Transverse colon (tissue), 4 donors: ENCODE measurements around the gene P2RX7.

ENCODE experiments used
- CTCF ChIP-seq, 5 experiments: fragments of 200-600 bp in 3 of 5; fragments of 450-650 bp in 2 of 5; sonication (generic) in 3 of 5; IDR thresholded peaks; 1 replicate in 2 of 5; 2 replicates in 3 of 5; pipeline ENCODE4 v1.5.1; 2016 to 2017; ENCODE audit warnings: antibody characterized with exemption in 5 of 5, inconsistent platforms in 3 of 5, mild to moderate bottlenecking in 2 of 5, moderate library complexity in 1 of 5
- POLR2A ChIP-seq: fragments of 450-650 bp; IDR thresholded peaks from one replicate; pipeline ENCODE4 v1.6.1; 2016; ENCODE audit warnings: antibody characterized with exemption, mild to moderate bottlenecking, moderate library complexity
- POLR2AphosphoS5 ChIP-seq, 3 donors: sonication (generic); formaldehyde crosslinking; IDR thresholded peaks; one replicate each; pipeline ENCODE4 v1.6.1; 2016; ENCODE audit warnings: antibody characterized with exemption in 3 of 3

DNA sequence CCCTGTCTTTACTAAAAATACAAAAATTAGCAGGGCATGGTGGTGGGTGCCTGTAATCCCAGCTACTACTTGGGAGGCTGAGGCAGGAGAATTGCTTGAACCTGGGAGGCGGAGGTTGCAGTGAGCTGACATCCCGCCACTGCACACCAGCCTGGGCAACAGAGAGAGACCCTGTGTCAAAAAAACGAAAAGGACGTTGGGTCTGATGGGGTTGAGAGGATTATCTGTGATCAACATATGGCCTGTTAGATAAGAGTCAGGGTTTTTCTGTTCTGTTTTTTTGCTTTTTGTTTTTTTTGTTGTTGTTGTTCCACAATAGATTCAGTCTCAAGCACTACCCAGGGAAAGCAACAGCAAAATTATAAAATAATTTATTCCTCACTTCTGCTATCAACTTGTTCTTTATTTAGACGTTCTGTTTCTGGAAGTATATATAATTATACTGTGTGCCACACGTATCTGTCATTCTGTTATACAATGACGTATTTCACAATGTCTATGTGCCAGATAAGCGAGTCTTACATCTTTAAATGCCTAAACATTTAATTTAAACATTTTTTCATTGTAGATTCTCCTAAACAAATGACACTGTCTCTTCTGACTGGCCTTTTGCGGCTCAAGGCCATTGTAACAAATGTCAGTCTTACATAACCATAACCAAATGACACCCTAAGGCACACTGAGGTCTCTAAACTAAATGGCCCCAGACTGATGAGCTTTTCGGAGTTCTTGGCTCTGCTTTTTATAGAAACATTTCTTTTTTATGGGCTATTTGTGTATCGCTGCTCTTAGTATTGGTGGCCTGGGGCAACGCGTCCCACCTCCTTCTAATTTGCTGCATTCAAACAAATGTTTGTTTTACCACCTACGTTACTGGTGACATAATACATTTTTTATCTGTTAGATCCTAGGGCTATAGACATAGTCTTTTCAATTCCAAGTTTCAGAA lies 70.0 kb downstream of the P2RX7 start:
- no peak for TF ChIP-seq CTCF (IDR thresholded peaks at IDR 0.05)
- TF ChIP-seq POLR2A, result no peak
- TF ChIP-seq POLR2AphosphoS5 (IDR thresholded peaks at IDR 0.05), result no peak
